Mucosa of stomach (tissue), 1 donor: Measurements from ENCODE around the gene TBPL2.
"Not testable (repeated sequence)": the region's sequence is repeated elsewhere in the genome, so short reads cannot be mapped to it uniquely, and the experiment has no call there.

ENCODE experiments used
- H3K27me3 ChIP-seq: one replicate; pipeline ENCODE4 v1.7.0; 2013; ENCODE audit warnings: mild to moderate bottlenecking, low read length; ENCODE audit not compliant: control insufficient read depth, insufficient read depth
- H3K36me3 ChIP-seq: one replicate; pipeline ENCODE4 v1.7.0; 2013; ENCODE audit warnings: low read length; ENCODE audit not compliant: control insufficient read depth, insufficient read depth
- H3K4me1 ChIP-seq: one replicate; pipeline ENCODE4 v1.7.0; 2013; ENCODE audit warnings: mild to moderate bottlenecking, low read length; ENCODE audit not compliant: control insufficient read depth, insufficient read depth
- H3K4me3 ChIP-seq: one replicate; pipeline ENCODE4 v1.7.0; 2013; ENCODE audit warnings: low read length
- H3K9ac ChIP-seq: one replicate; pipeline ENCODE4 v1.7.0; 2013; ENCODE audit warnings: mild to moderate bottlenecking, low read length, moderate library complexity
- H3K9me3 ChIP-seq: one replicate; pipeline ENCODE4 v1.7.0; 2013; ENCODE audit warnings: mild to moderate bottlenecking, low read length, moderate library complexity; ENCODE audit not compliant: control insufficient read depth
- donor health status: Pancreatic carcinoma.

Gene TBPL2

DNA sequence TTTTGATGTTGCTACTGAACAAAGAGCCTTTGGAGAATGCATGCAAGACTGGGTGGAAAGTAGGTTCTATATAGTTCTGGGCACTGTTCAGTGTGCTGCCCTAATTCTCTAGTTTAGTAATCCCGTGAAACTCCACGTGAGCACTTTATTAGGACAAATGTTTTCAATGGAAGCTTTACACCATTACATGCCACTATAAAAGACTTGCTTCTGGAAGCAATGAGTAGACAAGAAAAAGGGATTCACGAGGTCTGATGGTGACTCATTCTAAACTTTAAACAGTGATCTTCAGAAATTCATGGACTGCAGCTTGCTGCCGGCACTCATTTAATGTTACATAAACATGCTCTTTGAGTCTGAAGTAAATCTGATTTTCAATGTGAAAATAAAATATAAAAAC lies 51.1 kb downstream of the TBPL2 start:
- H3K36me3 ChIP-seq: no peaks in the 10 kb centered on the region
- H3K9me3 ChIP-seq: no peaks in the 10 kb centered on the region
- H3K4me3 ChIP-seq: no peak overlapping the region
- H3K27me3 ChIP-seq: no peaks in the 10 kb centered on the region
- H3K9ac ChIP-seq: no peak overlapping the region
- H3K4me1 ChIP-seq: peaks cover 24% of the 10 kb centered on the region

DNA sequence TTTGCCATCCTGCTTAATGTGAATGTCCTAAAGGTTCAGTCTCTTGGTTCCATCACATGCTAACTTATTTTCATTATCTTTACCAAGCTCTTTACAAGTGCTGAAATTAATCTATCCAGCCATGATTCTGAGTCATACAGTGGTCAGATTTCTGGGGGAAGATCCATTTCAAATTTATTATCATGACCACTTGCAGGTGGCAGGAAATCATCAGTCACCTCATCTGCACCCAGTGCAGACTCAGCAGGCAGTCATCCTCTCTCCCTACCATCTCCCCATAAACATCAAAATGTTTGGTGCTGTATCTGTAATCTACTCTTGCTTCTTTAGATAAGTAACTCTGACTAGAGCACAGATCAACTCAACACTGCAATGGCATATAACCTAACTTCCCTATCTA lies 52.3 kb downstream of the TBPL2 start:
- Histone ChIP-seq H3K9me3 (no peaks in the 10 kb centered on the region), H3K9ac (no peak overlapping the region), H3K4me1 (peaks cover 29% of the 10 kb centered on the region), H3K27me3 (no peaks in the 10 kb centered on the region), H3K4me3 (no peak overlapping the region), H3K36me3 (no peaks in the 10 kb centered on the region)

DNA sequence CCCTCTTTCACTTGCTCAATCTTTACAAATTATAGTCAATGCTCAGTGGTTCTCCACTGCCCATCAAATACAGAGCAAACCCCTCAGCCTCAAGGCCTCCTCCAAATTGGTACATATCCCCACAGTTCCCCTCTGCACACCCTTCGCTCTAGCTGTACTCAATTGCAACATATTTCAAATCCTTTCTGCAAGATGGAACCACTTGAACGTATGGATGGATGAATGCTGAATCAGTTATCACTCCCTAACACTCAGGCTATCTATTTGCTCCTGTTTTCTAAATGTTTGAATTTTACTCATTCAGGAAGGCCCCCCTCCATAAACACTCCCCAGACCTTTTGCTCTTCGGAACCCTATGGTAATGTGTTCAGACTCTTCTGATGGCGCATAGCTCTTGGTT lies 53.3 kb downstream of the TBPL2 start:
- H3K36me3 ChIP-seq: no peaks in the 10 kb centered on the region
- H3K4me1 ChIP-seq: peaks cover 29% of the 10 kb centered on the region
- H3K9ac ChIP-seq: peak overlapping the region; percentile 63

DNA sequence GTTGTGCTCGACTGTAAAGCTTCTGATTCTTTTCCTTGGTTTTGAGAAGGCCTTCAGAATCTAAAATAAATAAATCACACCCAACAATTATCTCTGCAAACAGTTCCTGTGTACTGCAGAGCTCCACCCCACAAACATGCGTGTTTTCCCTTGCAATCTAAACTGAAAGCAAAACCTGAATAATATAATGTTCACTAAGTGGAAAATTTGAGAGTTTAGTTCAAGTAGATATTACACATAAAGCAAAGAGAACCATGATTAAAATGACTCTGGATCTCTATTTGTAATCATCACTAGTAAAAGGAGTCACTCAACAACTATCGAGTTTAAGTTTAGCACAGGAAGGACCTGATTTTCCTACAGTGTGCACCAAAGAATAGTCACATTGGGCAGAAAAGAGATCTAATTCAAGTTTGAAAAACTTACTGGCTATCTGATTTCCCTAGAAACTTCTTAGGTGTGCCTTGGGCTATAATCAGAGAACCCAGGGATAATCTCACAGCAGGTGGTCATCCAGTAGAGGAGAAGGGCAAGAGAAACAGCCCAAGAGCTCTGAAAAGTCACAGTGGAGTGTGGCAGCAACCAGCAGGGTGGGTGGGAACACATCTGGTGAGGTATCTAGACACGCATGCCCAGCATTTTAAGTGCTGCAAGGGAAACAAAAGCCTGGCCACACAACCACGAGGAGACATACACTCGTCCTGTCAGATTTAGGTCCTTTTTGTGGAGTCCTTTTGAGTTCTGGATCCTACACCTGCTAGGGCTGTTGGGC lies 54.2 kb downstream of the TBPL2 start:
- Histone ChIP-seq H3K36me3 (no peaks in the 10 kb centered on the region), H3K4me1 (peaks cover 29% of the 10 kb centered on the region), H3K4me3 (no peak overlapping the region), H3K9ac (peak overlapping the region; percentile 63), H3K9me3 (no peaks in the 10 kb centered on the region), H3K27me3 (no peaks in the 10 kb centered on the region)

More for the DNA sequence above, 53.3 kb downstream of the TBPL2 start:
- Histone ChIP-seq H3K27me3 (no peaks in the 10 kb centered on the region), H3K9me3 (no peaks in the 10 kb centered on the region), H3K4me3 (no peak overlapping the region)

DNA sequence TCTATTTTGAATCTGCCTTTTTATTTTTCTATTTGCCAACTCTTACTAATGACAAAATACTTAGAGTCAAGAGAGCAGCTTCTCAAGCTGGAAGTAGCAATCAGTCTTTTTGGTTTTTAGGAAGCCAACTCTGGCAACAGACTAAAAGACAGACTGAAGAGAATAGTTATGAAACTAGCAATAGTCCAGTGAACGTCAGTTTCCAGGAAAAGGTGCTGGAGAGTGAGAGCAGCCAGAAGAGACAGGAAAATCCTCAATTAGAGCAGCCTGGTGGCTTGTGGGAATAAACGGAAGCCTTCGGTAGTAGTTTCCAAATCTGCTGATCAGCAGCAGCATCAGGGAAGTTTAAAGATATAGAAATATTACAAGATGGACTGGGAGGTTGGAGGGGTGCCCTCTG lies 55.9 kb downstream of the TBPL2 start:
- Histone ChIP-seq H3K27me3 (no peaks in the 10 kb centered on the region), H3K9ac (no peak overlapping the region), H3K9me3 (no peaks in the 10 kb centered on the region), H3K36me3 (no peaks in the 10 kb centered on the region), H3K4me3 (no peak overlapping the region), H3K4me1 (peaks cover 29% of the 10 kb centered on the region)

DNA sequence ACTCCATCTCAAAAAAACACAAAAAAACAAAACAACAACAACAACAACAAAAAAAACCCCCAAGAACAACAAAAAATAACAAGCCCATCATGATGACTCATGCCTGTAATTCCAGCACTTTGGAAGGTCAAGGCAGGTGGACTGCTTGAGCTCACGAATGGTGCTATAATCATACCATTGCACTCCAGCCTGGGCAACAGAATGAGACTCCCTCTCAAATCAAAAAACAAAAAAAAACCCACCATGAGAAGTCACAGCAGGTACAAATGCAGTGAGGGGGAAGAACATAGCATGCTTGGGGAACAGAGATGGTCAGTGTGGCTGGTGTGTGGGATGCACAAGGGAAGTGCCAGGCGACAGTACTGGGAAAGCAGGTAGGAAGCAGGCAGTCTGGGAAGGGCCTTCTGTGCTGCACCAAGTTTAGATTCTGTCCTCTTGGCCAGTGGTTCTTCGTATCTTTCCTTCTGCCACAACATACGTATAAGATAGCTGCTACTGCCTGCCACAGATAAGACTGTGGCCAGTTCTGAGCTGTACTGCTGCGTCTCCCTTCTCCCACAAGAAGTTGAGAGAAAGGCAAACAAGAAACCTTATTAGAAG lies 56.8 kb downstream of the TBPL2 start:
- Histone ChIP-seq H3K27me3 (no peaks in the 10 kb centered on the region), H3K4me1 (peaks cover 29% of the 10 kb centered on the region), H3K4me3 (no peak overlapping the region), H3K36me3 (no peaks in the 10 kb centered on the region), H3K9ac (no peak overlapping the region), H3K9me3 (no peaks in the 10 kb centered on the region)

DNA sequence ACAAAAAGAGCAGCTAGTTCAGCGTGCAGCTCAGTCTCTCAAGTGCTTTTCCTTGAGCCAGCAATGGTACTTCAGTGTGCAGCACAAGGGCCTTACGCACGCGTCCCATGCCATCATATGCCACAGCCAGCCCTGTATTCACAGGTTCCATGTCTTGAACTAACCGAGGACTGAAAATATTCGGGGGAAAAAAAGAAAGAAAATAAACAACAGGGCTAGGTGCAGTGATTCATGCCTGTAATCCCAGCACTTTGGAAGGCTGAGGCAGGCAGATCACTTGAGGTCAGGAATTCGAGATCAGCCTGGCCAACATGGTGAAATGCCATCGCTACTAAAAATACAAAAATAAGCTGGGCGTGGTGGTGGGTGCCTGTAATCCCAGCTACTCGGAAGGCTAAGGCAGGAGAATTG lies 57.4 kb downstream of the TBPL2 start:
- not testable (repeated sequence) for H3K9ac ChIP-seq, H3K9me3 ChIP-seq, H3K36me3 ChIP-seq, H3K4me3 ChIP-seq, H3K27me3 ChIP-seq
- peaks cover 29% of the 10 kb centered on the region for H3K4me1 ChIP-seq

DNA sequence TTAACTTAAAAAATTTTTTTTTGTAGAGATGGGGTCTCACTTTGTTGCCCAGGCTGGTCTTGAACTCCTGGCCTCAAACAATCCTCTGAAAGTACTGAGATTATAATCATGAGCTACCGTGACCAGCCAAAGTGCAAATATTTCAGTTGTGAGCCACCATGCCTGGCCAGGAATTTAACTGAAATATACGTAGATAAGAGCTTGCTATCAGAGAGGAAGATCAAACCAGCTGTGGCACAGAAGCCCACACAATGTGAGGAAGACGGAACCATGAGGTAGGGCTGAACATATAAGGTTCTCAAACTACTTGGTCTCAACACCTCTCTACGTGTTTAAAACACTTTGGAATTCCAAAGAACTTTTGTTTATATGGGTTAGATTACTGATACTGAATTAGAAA lies 57.9 kb downstream of the TBPL2 start:
- H3K36me3 ChIP-seq: no peaks in the 10 kb centered on the region
- no peak overlapping the region for H3K9ac ChIP-seq
- H3K27me3 ChIP-seq: no peaks in the 10 kb centered on the region
- no peaks in the 10 kb centered on the region for H3K9me3 ChIP-seq
- H3K4me1 ChIP-seq: peaks cover 29% of the 10 kb centered on the region
- H3K4me3 ChIP-seq: no peak overlapping the region

DNA sequence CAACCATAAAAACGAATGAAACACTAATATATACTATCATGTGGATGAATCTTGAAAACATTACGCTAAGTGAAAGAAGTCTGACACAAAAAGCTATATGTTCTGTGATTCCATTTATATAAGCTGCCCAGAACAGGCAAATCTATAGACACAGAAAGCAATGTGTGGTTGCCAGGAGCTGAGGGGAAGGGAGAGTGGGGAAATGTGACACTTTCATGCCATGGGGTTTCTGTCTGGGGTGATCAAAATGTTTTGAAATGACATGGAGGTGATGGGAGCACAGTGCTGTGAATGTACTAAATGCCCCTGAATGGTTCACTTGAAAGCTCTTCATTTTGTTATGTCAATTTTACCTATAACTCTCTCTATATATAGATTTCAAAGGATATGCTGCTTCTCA lies 58.9 kb downstream of the TBPL2 start:
- Histone ChIP-seq H3K4me3 (no peak overlapping the region), H3K9ac (no peak overlapping the region), H3K27me3 (no peaks in the 10 kb centered on the region), H3K9me3 (no peaks in the 10 kb centered on the region), H3K36me3 (no peaks in the 10 kb centered on the region), H3K4me1 (peaks cover 20% of the 10 kb centered on the region)

DNA sequence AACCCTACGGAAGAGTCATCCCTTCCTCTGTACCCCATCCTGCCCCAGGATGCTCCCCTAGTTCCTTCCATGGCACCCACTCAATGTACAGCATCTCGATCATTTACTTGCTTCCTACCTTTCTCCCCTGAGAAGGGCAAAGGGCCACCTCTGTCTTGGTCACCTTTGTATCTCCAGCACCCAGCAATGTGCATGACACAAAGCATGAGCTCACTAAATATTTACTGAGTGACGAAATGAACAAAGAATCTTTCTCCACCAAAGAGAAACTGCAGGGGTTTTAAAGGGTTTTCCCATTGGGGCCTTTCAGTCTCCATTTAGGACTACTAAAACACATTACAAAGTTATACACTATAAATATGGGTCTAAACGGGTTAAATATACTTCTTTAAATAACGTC lies 59.4 kb downstream of the TBPL2 start:
- H3K4me3 ChIP-seq: no peak overlapping the region
- H3K9ac ChIP-seq: no peak overlapping the region
- H3K36me3 ChIP-seq: no peaks in the 10 kb centered on the region
- peaks cover 16% of the 10 kb centered on the region for H3K4me1 ChIP-seq
- no peaks in the 10 kb centered on the region for H3K9me3 ChIP-seq
- H3K27me3 ChIP-seq: no peaks in the 10 kb centered on the region

DNA sequence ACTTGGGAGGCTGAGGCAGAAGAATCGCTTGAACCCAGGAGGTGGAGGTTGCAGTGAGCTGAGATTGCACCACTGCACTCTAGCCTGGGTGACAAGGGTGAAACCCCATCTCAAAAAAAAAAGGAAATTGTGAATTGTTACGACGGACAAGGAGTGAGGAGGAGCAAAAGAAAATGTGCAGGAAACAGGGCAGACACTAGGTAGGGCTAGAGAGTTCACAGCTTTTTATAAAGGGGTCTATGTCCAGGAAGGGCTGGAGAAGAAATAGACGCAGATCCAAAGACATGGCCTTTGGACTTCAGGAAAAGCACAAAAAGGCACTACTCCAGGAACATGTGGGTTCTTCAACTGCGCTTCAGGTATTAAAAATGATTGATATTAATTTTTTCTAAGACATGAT lies 63.2 kb downstream of the TBPL2 start:
- Histone ChIP-seq H3K27me3 (no peaks in the 10 kb centered on the region), H3K36me3 (no peaks in the 10 kb centered on the region), H3K9ac (no peak overlapping the region), H3K4me1 (no peaks in the 10 kb centered on the region), H3K4me3 (no peak overlapping the region), H3K9me3 (no peaks in the 10 kb centered on the region)

DNA sequence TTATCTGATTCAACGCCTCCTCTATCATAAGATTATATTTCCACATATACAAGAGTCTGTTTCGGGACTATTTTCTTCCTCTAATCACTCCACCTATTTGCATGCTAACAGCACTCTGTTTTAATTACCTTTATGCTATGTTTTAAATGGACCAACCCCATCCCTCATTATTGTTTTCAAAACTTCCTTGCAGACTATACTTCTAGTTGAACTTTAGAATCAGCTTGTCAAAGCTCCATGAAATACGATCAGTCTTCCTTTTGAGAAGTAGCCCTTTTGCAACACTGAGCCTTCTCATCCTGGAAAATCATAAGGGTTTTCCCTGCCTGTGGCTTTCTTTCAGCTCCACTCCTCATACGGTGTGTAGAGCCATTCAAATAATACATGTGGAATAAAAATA lies 65.6 kb downstream of the TBPL2 start:
- Histone ChIP-seq H3K9me3 (no peaks in the 10 kb centered on the region), H3K9ac (no peak overlapping the region), H3K4me1 (peaks cover 14% of the 10 kb centered on the region), H3K27me3 (no peaks in the 10 kb centered on the region), H3K36me3 (no peaks in the 10 kb centered on the region), H3K4me3 (no peak overlapping the region)
